Activated CD8-positive, alpha-beta T cell treated with anti-CD3 and anti-CD28 coated beads for 36 hours (primary cell): Measurements from ENCODE around the gene CORO2B. TPM values are rescaled to one million over a fixed set of nuclear protein-coding genes. Genes with fewer than 3 reads are reported as not detected.

Experiments used
- ATAC-seq: fragments of 200-7000 bp; cut with Tn5 transposase; one replicate; pipeline ENCODE4 v1.10.0; 2021; ENCODE audit warnings: mild to moderate bottlenecking, moderate library complexity
- CTCF ChIA-PET: fragments of 350-600 bp; sonication (Branson Sonifier 250); formaldehyde crosslinking; loops from one replicate; lab custom pipeline; 2021; ENCODE audit warnings: antibody characterized with exemption; lab: Charles Lee
- POLR2A ChIA-PET: fragments of 350-600 bp; sonication (Branson Sonifier 250); formaldehyde crosslinking; loops from one replicate; lab custom pipeline; 2021; ENCODE audit warnings: antibody characterized with exemption; lab: Charles Lee
- DNase-seq: peaks from one replicate; pipeline ENCODE4 v3.0.0-alpha.2; 2020
- H3K27ac Mint-ChIP-seq: one replicate; pipeline ENCODE4 v1.8.0; 2021; ENCODE audit warnings: mild to moderate bottlenecking, mixed read lengths
- H3K27me3 Mint-ChIP-seq: one replicate; pipeline ENCODE4 v1.8.0; 2021; ENCODE audit warnings: mixed read lengths
- H3K36me3 Mint-ChIP-seq: one replicate; pipeline ENCODE4 v1.8.0; 2021; ENCODE audit warnings: low read depth, mixed read lengths
- H3K4me1 Mint-ChIP-seq: one replicate; pipeline ENCODE4 v1.8.0; 2021; ENCODE audit warnings: low read depth, mixed read lengths
- H3K4me3 Mint-ChIP-seq: one replicate; pipeline ENCODE4 v1.8.0; 2021; ENCODE audit warnings: mild to moderate bottlenecking, moderate library complexity, mixed read lengths
- H3K9me3 Mint-ChIP-seq: one replicate; pipeline ENCODE4 v1.8.0; 2021; ENCODE audit warnings: mixed read lengths
- intact Hi-C: fragments of 100-400 bp; cut with micrococcal nuclease; formaldehyde crosslinking; loops from one replicate; pipeline ENCODE4 v1.10.0; 2022
- total RNA-seq, 2 experiments: library from RNA; stranded (reverse); gene quantifications; one replicate each; pipeline ENCODE4 v1.2.3, GENCODE V29; 2021
- TF ChIP-seq, protein P1 (sequence below): fragments of 200-600 bp; IDR thresholded peaks from one replicate; pipeline ENCODE4 v1.8.0; 2022; ENCODE audit warnings: antibody characterized with exemption, mild to moderate bottlenecking

CORO2B gene
- total RNA-seq, 2 experiments from 2014 or later: not detected

DNA sequence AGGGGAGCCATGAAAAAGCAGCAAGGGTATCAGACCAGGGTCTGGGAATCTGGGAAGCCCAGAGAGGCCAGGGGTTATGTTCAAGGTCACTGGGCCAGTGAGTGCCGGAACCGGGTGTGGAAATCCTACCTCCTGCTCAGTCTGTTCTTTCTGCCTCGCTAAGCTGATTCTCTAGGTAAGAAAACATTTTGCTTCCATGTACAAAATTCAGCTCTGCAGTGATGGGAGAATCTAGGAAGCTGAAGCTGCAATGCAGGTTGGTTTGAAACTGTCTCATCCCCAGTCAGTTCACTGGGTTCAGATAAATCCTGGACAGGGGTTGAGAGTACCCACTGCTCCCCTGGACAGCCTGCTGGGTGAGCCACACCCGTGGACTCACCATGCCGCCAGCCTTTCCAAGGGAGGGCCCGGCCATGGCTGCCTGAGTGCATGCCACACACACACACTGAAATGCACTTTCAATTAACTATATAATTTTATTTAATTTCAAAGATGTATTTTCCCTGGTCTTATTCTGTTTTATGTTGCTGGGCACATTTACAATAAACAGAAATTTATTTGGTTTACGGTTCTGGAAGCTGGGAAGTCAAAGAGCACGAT is 108.4 kb downstream of the CORO2B start:
- H3K27me3 Mint-ChIP-seq: no peaks in the 10 kb centered on the region
- no peaks in the 10 kb centered on the region for H3K9me3 Mint-ChIP-seq
- POLR2A ChIA-PET: no interaction called here
- ATAC-seq (no peak), DNase-seq (no peak)
- H3K4me1 Mint-ChIP-seq: no peaks in the 10 kb centered on the region
- CTCF ChIA-PET: interaction anchor here (1.6 kb wide), 1 partner anchor 12 kb away, joined by 5 read pairs; no protein-coding TSS in a partner anchor
- no peak overlapping the region for H3K4me3 Mint-ChIP-seq
- H3K27ac Mint-ChIP-seq: no peak overlapping the region
- no peaks in the 10 kb centered on the region for H3K36me3 Mint-ChIP-seq
- intact Hi-C loops: no loop called here
- TF ChIP-seq, protein P1, sequence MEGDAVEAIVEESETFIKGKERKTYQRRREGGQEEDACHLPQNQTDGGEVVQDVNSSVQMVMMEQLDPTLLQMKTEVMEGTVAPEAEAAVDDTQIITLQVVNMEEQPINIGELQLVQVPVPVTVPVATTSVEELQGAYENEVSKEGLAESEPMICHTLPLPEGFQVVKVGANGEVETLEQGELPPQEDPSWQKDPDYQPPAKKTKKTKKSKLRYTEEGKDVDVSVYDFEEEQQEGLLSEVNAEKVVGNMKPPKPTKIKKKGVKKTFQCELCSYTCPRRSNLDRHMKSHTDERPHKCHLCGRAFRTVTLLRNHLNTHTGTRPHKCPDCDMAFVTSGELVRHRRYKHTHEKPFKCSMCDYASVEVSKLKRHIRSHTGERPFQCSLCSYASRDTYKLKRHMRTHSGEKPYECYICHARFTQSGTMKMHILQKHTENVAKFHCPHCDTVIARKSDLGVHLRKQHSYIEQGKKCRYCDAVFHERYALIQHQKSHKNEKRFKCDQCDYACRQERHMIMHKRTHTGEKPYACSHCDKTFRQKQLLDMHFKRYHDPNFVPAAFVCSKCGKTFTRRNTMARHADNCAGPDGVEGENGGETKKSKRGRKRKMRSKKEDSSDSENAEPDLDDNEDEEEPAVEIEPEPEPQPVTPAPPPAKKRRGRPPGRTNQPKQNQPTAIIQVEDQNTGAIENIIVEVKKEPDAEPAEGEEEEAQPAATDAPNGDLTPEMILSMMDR: no peak

DNA sequence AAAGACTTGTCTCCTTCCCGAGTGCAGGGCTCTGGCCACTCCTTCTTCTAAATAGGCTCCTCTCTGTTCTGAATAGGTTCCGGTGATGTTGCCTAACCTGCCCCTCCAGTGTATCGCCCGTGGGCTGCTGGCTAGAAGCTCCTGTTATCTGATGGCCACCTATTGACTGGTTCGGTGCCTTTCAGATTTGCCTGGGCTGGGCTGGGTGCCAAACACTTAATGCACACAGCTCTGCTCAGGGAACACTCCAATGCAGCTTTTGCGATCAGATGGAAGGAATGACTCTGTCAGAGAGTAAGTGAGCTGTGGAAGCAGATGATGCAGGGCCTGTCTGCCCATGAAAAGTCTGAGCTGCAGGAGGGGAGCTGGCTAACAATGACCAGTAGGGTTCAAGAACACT is 112.9 kb downstream of the CORO2B start:
- CTCF ChIA-PET: interaction anchor here (1.5 to 1.6 kb wide), 2 partner anchors 141 to 143 kb away, joined by 5 to 7 read pairs; no protein-coding TSS in a partner anchor

DNA sequence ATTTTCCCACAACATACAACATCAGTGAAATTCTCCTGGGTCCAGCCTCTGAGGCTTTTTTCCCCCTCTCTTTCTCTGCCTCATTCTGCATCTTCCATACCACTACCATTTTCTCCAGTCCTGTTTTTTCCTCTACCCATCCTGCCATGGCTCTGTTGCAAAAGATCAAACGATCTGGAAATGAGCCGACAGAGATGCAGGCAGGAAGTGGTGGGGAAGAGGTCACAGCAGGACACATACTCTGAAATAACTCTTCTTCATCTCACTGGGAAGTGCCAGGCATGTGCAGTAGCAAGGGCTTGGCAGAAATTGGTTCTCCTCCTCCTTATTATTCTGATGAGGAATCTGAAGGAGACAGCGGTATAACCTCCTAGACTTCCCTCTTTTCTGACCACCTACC is 114.3 kb downstream of the CORO2B start:
- no peaks in the 10 kb centered on the region for H3K9me3 Mint-ChIP-seq
- no peak overlapping the region for H3K4me3 Mint-ChIP-seq
- H3K4me1 Mint-ChIP-seq: peaks cover 6% of the 10 kb centered on the region
- H3K27me3 Mint-ChIP-seq: no peaks in the 10 kb centered on the region
- H3K36me3 Mint-ChIP-seq: no peaks in the 10 kb centered on the region
- ATAC-seq: peak; percentile 30
- H3K27ac Mint-ChIP-seq: no peak overlapping the region
- intact Hi-C loops: no loop called here
- DNase-seq: no peak
- TF ChIP-seq, protein P1: no peak
- ChIA-PET POLR2A (no interaction called here), CTCF (no interaction called here)

More for the DNA sequence above, 112.9 kb downstream of the CORO2B start:
- ATAC-seq: no peak
- H3K9me3 Mint-ChIP-seq: no peaks in the 10 kb centered on the region
- intact Hi-C loops: no loop called here
- no peaks in the 10 kb centered on the region for H3K27me3 Mint-ChIP-seq
- H3K4me1 Mint-ChIP-seq: peaks cover 6% of the 10 kb centered on the region
- DNase-seq: no peak
- no peak overlapping the region for H3K4me3 Mint-ChIP-seq
- H3K27ac Mint-ChIP-seq: no peak overlapping the region
- TF ChIP-seq, protein P1: no peak
- POLR2A ChIA-PET: no interaction called here
- no peaks in the 10 kb centered on the region for H3K36me3 Mint-ChIP-seq

DNA sequence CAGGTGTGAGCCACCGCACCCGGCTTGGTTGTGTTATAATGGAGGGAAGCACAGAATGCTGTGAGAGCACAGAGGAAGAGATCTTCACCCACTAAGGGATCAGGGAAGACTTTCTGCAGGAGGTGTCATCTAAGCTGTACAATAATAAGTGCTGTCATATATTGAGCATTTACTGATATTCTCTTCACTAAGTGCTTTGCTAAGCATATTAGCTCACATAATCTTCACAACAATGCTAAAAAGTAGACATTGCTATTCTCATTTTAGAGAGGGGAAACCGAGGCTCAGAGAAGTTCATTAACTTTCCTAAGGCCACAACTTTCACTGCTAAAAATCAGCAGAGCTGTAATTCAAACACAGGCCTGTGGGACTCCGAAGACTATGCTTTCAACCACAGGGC is 115.3 kb downstream of the CORO2B start:
- intact Hi-C loops: no loop called here
- ATAC-seq (no peak), DNase-seq (no peak)
- Mint-ChIP-seq H3K4me1 (peaks cover 6% of the 10 kb centered on the region), H3K27ac (no peak overlapping the region), H3K4me3 (no peak overlapping the region), H3K36me3 (no peaks in the 10 kb centered on the region), H3K9me3 (no peaks in the 10 kb centered on the region), H3K27me3 (no peaks in the 10 kb centered on the region)
- ChIA-PET POLR2A (no interaction called here), CTCF (no interaction called here)
- TF ChIP-seq, protein P1: no peak

DNA sequence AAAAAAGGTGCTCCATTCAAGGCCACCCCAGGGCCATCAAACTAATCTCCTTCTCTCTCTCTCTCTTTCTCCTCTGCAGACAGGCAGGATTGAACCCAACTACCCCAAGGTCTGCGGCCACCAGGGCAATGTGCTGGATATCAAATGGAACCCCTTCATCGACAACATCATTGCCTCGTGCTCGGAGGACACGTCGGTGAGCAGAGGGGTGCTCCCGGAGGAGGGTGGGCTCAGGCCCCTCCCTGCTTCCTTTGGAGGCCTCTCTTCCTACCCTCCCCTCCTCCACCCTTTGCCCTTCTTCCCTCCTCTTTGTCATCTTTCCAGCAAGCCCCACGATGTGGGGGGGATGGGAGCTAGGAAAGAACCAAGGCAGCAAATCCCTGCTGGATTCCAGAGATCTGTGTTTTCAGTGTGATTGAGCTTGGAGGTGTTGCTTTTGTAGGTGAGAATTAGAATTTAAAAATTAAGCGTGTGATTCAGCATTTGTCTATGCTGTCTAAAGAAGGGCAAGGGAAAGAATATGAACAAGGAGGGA is 116.3 kb downstream of the CORO2B start:
- H3K27me3 Mint-ChIP-seq: no peaks in the 10 kb centered on the region
- no peak for ATAC-seq
- no peak overlapping the region for H3K4me3 Mint-ChIP-seq
- ChIA-PET POLR2A (no interaction called here), CTCF (interaction anchor here (1.5 kb wide), 1 partner anchor 21 kb away, joined by 5 read pairs; no protein-coding TSS in a partner anchor)
- TF ChIP-seq, protein P1: no peak
- H3K4me1 Mint-ChIP-seq: peaks cover 6% of the 10 kb centered on the region
- no peak for DNase-seq
- H3K27ac Mint-ChIP-seq: no peak overlapping the region
- no peaks in the 10 kb centered on the region for H3K36me3 Mint-ChIP-seq
- no peaks in the 10 kb centered on the region for H3K9me3 Mint-ChIP-seq
- intact Hi-C loops: no loop called here
